GM12872 (cell line): ENCODE results near the gene STX11.

Experiments
- TF ChIP-seq, protein P1 (sequence below): IDR thresholded peaks from 3 replicates; pipeline ENCODE4 v1.5.1; 2011; ENCODE audit warnings: low read depth, mild to moderate bottlenecking, low read length, moderate library complexity; ENCODE audit not compliant: insufficient read depth

STX11 gene

DNA sequence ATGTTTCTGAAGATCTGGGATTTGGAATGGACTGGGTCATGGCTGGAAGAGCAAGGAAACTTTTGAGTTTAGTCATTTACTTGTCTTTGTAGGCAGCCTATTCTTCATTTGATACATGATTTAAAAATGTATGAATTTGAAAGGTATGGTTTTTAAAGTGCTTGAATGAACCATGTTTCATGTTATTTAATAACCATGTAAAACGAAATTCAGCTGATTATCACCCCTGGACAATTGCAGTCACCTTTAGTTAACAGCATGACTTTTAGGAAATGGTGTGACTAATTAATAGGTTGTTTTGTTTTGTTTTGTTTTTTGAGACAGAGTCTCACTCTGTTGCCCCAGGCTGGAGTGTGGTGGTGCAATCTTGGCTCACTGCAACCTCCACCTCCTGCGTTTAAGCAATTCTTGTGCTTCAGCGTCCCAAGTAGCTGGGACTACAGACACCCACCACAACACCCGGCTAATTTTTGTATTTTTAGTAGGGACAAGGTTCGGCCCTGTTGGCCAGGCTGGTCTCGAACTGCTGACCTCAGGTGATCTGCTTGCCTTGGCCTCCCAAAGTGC is 2.1 kb downstream of the STX11 start:
- TF ChIP-seq, protein P1, sequence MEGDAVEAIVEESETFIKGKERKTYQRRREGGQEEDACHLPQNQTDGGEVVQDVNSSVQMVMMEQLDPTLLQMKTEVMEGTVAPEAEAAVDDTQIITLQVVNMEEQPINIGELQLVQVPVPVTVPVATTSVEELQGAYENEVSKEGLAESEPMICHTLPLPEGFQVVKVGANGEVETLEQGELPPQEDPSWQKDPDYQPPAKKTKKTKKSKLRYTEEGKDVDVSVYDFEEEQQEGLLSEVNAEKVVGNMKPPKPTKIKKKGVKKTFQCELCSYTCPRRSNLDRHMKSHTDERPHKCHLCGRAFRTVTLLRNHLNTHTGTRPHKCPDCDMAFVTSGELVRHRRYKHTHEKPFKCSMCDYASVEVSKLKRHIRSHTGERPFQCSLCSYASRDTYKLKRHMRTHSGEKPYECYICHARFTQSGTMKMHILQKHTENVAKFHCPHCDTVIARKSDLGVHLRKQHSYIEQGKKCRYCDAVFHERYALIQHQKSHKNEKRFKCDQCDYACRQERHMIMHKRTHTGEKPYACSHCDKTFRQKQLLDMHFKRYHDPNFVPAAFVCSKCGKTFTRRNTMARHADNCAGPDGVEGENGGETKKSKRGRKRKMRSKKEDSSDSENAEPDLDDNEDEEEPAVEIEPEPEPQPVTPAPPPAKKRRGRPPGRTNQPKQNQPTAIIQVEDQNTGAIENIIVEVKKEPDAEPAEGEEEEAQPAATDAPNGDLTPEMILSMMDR = no peak

- TF ChIP-seq, protein P1 = no peak
Observed at GRCh38 chr6:144153260-144153659, 2.9 kb downstream of the STX11 start.

GRCh38 chr6:144153971-144154370 is 3.7 kb downstream of the STX11 start:
- TF ChIP-seq, protein P1 = no peak

DNA sequence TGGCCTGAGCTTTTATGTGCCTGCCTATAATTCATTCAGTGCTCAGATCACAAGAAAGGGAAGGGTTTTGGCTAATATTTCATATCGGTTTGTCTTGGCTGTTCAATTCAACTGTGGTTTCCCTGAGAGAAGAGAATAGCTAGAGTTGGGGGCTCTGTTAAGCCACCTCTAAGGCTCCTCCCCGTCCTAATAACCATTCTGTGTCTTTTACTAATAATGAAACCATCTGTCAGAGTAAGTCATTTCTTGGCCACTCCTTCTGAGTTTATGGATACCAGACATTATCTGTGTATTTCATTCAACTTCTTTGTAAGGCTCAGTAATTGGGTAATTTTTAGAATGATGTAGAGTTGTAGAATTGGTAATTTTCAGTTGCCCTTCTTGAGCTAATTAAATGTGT is 5.2 kb downstream of the STX11 start:
- TF ChIP-seq, protein P1 = no peak

- TF ChIP-seq, protein P1 = no peak
Observed at GRCh38 chr6:144156338-144156737, 6.0 kb downstream of the STX11 start.

DNA sequence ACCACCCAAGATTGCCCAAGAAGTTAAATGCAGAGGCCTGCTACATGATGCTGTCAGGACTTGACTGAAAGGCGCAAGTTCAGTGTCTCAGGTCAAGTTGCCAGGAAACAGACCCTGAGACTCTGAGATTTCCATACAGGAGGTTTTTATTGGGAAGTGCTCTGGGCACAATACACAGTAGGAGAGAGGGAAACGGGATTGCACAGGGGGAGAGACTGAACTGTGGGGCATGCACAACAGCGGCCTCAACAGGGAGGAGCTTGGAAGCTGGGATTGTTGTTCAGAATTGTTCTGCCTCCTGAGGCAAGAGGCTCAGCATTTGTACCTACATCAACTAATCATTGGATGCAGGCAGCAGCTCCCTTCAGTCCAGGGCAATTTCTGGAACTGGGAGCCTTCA is 6.7 kb downstream of the STX11 start:
- TF ChIP-seq, protein P1 = no peak

- TF ChIP-seq, protein P1 = no peak
Observed at GRCh38 chr6:144158133-144158532, 7.8 kb downstream of the STX11 start.
